Measurements from ENCODE around the gene NOL4L.

NOL4L gene

DNA sequence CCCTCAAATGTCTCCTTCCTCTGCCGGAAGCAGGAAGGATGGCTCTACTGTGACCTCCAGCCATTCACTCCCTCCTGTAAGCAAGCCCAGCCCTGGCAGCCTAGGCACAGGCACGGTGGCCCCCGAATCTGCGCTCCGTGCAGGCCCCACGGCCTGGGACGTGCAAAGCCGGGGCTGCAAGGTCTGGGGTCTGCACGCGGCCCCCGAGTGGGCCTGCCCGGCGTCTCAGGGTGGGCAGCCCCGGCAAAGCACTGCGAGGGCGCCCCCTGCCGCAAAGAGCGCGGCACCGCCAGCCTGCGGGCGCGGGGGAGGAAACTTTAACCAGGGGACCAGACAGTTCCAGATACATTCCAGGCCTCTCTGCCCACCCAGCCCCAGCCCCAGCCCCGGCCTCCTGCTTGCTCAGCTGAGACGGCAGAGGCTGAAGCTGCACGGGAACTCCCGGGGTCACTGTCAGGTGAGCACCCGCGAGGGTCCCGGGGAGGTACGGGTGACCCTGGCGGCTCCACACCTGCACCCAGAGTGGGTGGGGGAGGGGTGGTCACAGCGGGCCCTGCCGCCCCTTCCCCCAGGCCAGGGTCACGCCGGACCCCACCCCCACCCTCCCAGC is 128.2 kb downstream of the NOL4L start:
- Mint-ChIP-seq H3K27me3 (ENCODE audit: low read depth, poor library complexity) (peaks cover 6% of the 10 kb centered on the region), H3K4me3 (peak overlapping the region; percentile 69), H3K9me3 (no peaks in the 10 kb centered on the region), H3K36me3 (ENCODE audit: low read depth) (peaks cover 20% of the 10 kb centered on the region), H3K4me1 (peaks cover 55% of the 10 kb centered on the region), H3K27ac (peak overlapping the region; percentile 83)
- TF ChIP-seq, protein P1, sequence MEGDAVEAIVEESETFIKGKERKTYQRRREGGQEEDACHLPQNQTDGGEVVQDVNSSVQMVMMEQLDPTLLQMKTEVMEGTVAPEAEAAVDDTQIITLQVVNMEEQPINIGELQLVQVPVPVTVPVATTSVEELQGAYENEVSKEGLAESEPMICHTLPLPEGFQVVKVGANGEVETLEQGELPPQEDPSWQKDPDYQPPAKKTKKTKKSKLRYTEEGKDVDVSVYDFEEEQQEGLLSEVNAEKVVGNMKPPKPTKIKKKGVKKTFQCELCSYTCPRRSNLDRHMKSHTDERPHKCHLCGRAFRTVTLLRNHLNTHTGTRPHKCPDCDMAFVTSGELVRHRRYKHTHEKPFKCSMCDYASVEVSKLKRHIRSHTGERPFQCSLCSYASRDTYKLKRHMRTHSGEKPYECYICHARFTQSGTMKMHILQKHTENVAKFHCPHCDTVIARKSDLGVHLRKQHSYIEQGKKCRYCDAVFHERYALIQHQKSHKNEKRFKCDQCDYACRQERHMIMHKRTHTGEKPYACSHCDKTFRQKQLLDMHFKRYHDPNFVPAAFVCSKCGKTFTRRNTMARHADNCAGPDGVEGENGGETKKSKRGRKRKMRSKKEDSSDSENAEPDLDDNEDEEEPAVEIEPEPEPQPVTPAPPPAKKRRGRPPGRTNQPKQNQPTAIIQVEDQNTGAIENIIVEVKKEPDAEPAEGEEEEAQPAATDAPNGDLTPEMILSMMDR (IDR thresholded peaks at IDR 0.05), result peak; percentile 89
- DNase-seq, result peak; percentile 93

DNA sequence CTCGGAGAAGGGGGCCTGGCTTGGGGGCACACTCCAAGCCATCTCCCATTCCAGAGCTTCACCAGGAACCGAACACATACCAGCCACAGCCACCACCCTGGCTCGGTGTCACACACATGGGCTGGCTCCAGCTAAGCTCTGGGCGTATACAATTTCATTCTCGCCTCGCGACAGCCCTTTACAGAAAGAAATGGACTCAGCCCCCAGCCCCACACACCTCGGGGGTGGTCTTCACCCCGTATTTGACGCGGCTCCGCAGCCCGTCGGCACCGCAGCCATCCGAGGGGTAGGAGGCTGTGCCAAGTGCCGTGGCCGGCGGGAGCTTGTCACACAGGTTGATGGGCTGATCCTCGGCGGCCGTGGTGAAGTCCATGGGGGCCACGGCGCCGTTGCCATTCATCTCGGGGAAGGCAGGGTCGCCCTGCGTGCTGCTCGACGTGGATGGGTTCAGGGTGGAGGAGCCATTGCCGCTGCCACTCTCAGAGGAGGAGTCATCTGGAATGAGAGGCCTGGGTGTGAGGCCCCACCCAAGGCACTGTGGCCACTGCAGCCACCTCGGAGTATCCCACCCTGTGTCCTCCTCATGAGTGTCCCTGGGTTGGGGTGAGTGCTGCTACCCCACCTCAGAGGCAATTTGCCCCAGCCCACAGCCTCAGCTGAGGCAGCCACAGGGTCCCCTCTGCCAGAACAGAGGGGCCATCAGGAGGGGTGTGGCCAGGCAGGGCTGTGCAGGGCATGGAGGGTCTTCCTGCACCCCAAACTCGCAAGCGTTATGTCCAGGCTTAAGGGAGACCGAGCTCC is 129.0 kb downstream of the NOL4L start:
- Mint-ChIP-seq H3K27ac (no peak overlapping the region), H3K4me3 (no peak overlapping the region), H3K9me3 (no peaks in the 10 kb centered on the region), H3K36me3 (ENCODE audit: low read depth) (peaks cover 20% of the 10 kb centered on the region), H3K27me3 (ENCODE audit: low read depth, poor library complexity) (peaks cover 6% of the 10 kb centered on the region), H3K4me1 (peaks cover 50% of the 10 kb centered on the region)
- TF ChIP-seq, protein P1 (IDR thresholded peaks at IDR 0.05), result no peak
- no peak for DNase-seq

- Mint-ChIP-seq H3K9me3 (no peaks in the 10 kb centered on the region), H3K27ac (no peak overlapping the region), H3K4me1 (peaks cover 51% of the 10 kb centered on the region), H3K27me3 (ENCODE audit: low read depth, poor library complexity) (peaks cover 6% of the 10 kb centered on the region), H3K36me3 (ENCODE audit: low read depth) (peaks cover 21% of the 10 kb centered on the region), H3K4me3 (no peak overlapping the region)
- no peak for DNase-seq
- TF ChIP-seq, protein P1 (IDR thresholded peaks at IDR 0.05), result no peak
These were observed 129.8 kb downstream of the NOL4L start for GRCh38 chr20:32455171-32455900.

DNA sequence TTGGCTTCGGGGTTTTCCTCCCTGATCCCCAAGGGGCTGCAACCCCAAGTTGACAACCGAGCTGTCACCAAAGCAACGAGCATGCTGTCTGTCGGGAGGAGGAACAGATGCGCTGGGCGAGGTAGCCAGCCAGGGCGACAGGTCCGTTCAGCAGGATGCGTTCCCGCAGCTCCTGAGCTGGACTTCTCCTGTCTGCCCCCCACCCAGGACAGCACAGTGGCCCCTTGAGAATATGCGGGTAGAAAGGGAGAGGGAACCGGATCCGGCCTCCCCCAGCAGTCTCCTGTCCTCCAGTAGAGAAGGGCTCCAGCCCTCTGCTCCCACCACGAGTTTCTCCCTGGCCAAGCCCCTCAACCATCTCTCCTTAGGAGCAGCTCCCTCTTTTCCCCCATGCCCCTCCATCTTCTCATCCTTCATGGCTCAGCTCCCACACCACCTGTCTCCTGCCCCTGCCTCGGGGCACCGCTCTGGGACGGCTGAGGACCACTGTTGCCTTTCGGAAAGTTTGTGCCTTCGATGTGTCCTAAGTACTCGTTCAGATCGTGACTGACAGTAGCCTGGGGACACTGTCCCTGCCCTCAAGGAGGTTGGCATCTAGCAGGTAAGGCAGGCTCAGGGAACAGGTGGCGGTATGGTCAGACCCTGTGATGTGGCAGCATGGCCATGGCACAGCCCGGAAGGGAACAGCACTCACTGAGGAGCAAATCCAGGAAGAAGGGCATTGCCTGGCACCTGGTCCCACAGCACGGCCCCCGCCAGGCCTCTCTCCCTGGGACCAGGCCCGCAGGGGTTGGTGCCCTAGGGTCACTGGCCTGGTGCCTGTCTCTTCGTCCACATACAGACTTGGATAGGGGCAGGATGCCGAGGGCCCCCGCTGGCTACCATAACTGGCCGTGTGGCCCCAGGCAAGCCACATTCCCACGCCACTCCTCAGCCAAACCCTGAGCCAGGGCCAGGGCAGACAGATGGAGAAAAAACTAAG is 130.7 kb downstream of the NOL4L start:
- Mint-ChIP-seq H3K9me3 (no peaks in the 10 kb centered on the region), H3K27me3 (ENCODE audit: low read depth, poor library complexity) (peaks cover 8% of the 10 kb centered on the region), H3K4me3 (no peak overlapping the region), H3K36me3 (ENCODE audit: low read depth) (peaks cover 25% of the 10 kb centered on the region), H3K27ac (peak overlapping the region; percentile 66), H3K4me1 (peaks cover 54% of the 10 kb centered on the region)
- no peak for DNase-seq
- TF ChIP-seq, protein P1 (IDR thresholded peaks at IDR 0.05), result no peak

DNA sequence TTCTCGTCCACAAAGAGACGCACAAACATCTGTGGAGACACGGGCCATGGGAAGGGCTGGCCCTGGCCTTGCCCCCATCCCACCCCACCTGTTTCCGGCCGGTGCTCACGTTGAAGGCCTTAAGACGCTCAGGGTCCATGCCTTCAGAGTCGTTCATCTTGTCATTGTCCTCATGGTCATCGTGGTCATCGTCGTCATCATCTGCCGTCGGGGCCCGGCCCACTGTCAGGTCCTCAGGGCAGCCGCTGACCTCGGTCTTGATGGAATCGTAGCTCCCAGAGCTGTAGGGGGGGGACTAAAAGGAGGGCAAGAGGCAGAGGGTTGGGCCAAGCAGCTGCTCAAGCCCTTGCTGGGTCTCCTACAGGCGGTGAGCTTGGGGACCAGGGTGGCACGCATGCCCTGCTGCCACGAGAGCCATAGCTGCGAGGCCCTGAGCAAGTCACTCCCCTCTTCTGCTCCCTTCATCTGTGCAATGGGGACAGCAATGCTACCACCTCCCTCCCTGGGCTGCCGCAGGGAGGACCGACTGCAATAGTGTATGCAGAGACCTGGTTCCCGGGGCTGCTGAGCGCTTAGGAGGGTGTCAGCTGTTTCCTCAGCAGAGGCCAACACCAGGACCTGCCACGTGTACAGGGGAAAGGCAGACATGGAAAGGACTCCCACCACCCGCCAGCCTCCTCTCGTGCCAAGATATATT is 131.5 kb downstream of the NOL4L start:
- DNase-seq, result no peak

More for the DNA sequence above, 131.5 kb downstream of the NOL4L start:
- H3K27ac Mint-ChIP-seq, result no peak overlapping the region
- peaks cover 53% of the 10 kb centered on the region for H3K4me1 Mint-ChIP-seq
- peaks cover 8% of the 10 kb centered on the region for H3K27me3 Mint-ChIP-seq (ENCODE audit: low read depth, poor library complexity)
- TF ChIP-seq, protein P1 (IDR thresholded peaks at IDR 0.05), result no peak
- no peaks in the 10 kb centered on the region for H3K9me3 Mint-ChIP-seq
- peaks cover 29% of the 10 kb centered on the region for H3K36me3 Mint-ChIP-seq (ENCODE audit: low read depth)
- H3K4me3 Mint-ChIP-seq, result no peak overlapping the region

Measured in nephron progenitor cell (in vitro differentiated cells).